K562 (cell line): ENCODE results near the gene KRTAP4-12. TPM values are rescaled to one million over a fixed set of nuclear protein-coding genes. Genes with fewer than 3 reads are reported as not detected.

Experiments
- ATAC-seq: fragments of 200-7000 bp; cut with Tn5 transposase; 3 replicates; pipeline ENCODE4 v1.9.1; 2020; ENCODE audit warnings: moderate library complexity
- BruUV-seq: library from RNA; stranded (reverse); fragments of 400-500 nt; replicated peaks from 2 replicates; lab custom pipeline; 2021; lab: Mats Ljungman, UMichigan
- CTCF ChIA-PET: fragments of 300-600 bp; formaldehyde crosslinking; extraction: SDS; loops from one replicate; lab custom pipeline; 2021; ENCODE audit warnings: low intra/inter-chr PET ratio; lab: Yijun Ruan, JAX
- POLR2A ChIA-PET: fragments of 300-600, 350-650 bp; sonication (Branson Sonifier 250); formaldehyde crosslinking; extraction: SDS; loops from one replicate; lab custom pipeline; 2021; ENCODE audit warnings: antibody characterized with exemption, inconsistent platforms; lab: Yijun Ruan, JAX
- DNase-seq, 4 experiments: peaks; one replicate each; pipeline versions ENCODE4 v3.0.0 to v3.0.0-alpha.2; 2011 to 2018; ENCODE audit warnings: low spot score in 3 of 4, mixed read lengths in 3 of 4; ENCODE audit errors: extremely low read depth in 1 of 4
- FAIRE-seq: peaks from 2 replicates; lab custom pipeline; 2011; peaks lifted over from hg19 to GRCh38; lab: Jason Lieb, UNC
- H2AFZ ChIP-seq: 2 replicates; pipeline ENCODE4 v1.6.0; 2011; ENCODE audit warnings: low read depth, low read length, control low read depth, inconsistent platforms
- H3K27ac ChIP-seq: fragments of 200-600 bp; 3 replicates; pipeline ENCODE4 v1.8.0; 2011; ENCODE audit warnings: low read depth, mild to moderate bottlenecking, control low read depth, inconsistent platforms, low read length, moderate library complexity, mixed read lengths; ENCODE audit errors: extremely low read depth
- H3K27me3 ChIP-seq, 2 experiments: fragments of 300-600 bp in 1 of 2; 2 replicates in 1 of 2; 3 replicates in 1 of 2; pipeline versions ENCODE4 v1.6.0 to v1.8.0; 2011; ENCODE audit warnings: inconsistent platforms in 2 of 2, low read length in 2 of 2, mild to moderate bottlenecking in 1 of 2, mixed read lengths in 1 of 2, moderate library complexity in 1 of 2; ENCODE audit not compliant: control insufficient read depth in 2 of 2, insufficient read depth in 2 of 2
- H3K36me3 ChIP-seq: fragments of 300-600 bp; 3 replicates; pipeline ENCODE4 v1.8.0; 2011; ENCODE audit warnings: mild to moderate bottlenecking, low read length, inconsistent platforms; ENCODE audit not compliant: control insufficient read depth, insufficient read depth
- H3K4me1 ChIP-seq, 2 experiments: fragments of 200-600 bp in 1 of 2; replicated peaks in 1 of 2; 2 replicates in 1 of 2; 3 replicates in 1 of 2; pipeline versions ENCODE4 v1.5.1 to v1.8.0; 2011; ENCODE audit warnings: inconsistent platforms in 2 of 2, low read length in 2 of 2, mild to moderate bottlenecking in 1 of 2, mixed read lengths in 1 of 2, moderate library complexity in 1 of 2; ENCODE audit not compliant: control insufficient read depth in 2 of 2, insufficient read depth in 2 of 2
- H3K4me2 ChIP-seq: 2 replicates; pipeline ENCODE4 v1.6.1; 2011; ENCODE audit warnings: low read length, control low read depth, inconsistent platforms, mixed read lengths; ENCODE audit not compliant: insufficient read depth
- H3K4me3 ChIP-seq: fragments of 200-600 bp; sonication (generic), shearing (Covaris generic); 2 replicates; pipeline ENCODE4 v1.5.1; 2016; ENCODE audit warnings: control low read depth, inconsistent platforms
- H3K79me2 ChIP-seq: fragments of 200-600 bp; 3 replicates; pipeline ENCODE4 v1.8.0; 2011; ENCODE audit warnings: low read length, inconsistent platforms; ENCODE audit not compliant: control insufficient read depth, insufficient read depth
- H3K9ac ChIP-seq, 2 experiments: 2 replicates each; pipeline versions ENCODE4 v1.6.0 to v1.6.1; 2011; ENCODE audit warnings: low read depth in 2 of 2, low read length in 2 of 2, control low read depth in 1 of 2, inconsistent platforms in 1 of 2, mild to moderate bottlenecking in 1 of 2, mixed read lengths in 1 of 2; ENCODE audit not compliant: insufficient read depth in 1 of 2
- H3K9me1 ChIP-seq: one replicate; pipeline ENCODE4 v1.6.0; 2011; ENCODE audit warnings: inconsistent platforms, mild to moderate bottlenecking, low read length, moderate library complexity; ENCODE audit not compliant: control insufficient read depth, insufficient read depth
- H3K9me3 ChIP-seq: replicated peaks from 2 replicates; pipeline ENCODE4 v1.5.1; 2011; ENCODE audit warnings: low read depth, low read length, inconsistent platforms; ENCODE audit not compliant: control insufficient read depth, insufficient read depth
- H4K20me1 ChIP-seq: replicated peaks from 2 replicates; pipeline ENCODE4 v1.6.1; 2011; ENCODE audit warnings: low read length, inconsistent platforms, mixed read lengths; ENCODE audit not compliant: control insufficient read depth, insufficient read depth
- CXXC5 ChIP-seq: fragments of 250-450 bp; sonication (Bioruptor Pico); IDR thresholded peaks from 2 replicates; pipeline ENCODE4 v1.8.0; 2022; ENCODE audit warnings: inconsistent platforms, mild to moderate bottlenecking, moderate library complexity
- ETS1 ChIP-seq: conservative IDR thresholded peaks from 2 replicates; pipeline ENCODE4 v1.6.1; 2011; ENCODE audit warnings: low read depth, mild to moderate bottlenecking, low read length; ENCODE audit not compliant: control insufficient read depth
- HNRNPLL ChIP-seq: fragments of 200-400 bp; formaldehyde crosslinking; IDR thresholded peaks from 2 replicates; pipeline ENCODE4 v1.6.1; 2017; ENCODE audit warnings: low read length, low read depth, mild to moderate bottlenecking; ENCODE audit not compliant: poor library complexity, severe bottlenecking
- NCOA6 ChIP-seq: fragments of 450-650 bp; IDR thresholded peaks from 2 replicates; pipeline ENCODE4 v1.6.1; 2017; ENCODE audit warnings: mild to moderate bottlenecking
- NEUROD1 ChIP-seq: fragments of 150-350 bp; IDR thresholded peaks from 2 replicates; pipeline ENCODE4 v1.6.1; 2014; ENCODE audit warnings: borderline replicate concordance, low read length, low read depth; ENCODE audit not compliant: partially characterized antibody
- NR3C1 ChIP-seq: sonication (generic); formaldehyde crosslinking; IDR thresholded peaks from 2 replicates; pipeline ENCODE4 v1.8.1; 2022; ENCODE audit warnings: missing genetic modification reagents
- PATZ1 ChIP-seq: fragments of 250-450 bp; sonication (Bioruptor Pico); IDR thresholded peaks from 2 replicates; pipeline ENCODE4 v1.5.0; 2020; ENCODE audit warnings: mild to moderate bottlenecking, borderline replicate concordance
- PTRF ChIP-seq: fragments of 450-650 bp; IDR thresholded peaks from 2 replicates; pipeline ENCODE4 v1.6.1; 2016; ENCODE audit warnings: mild to moderate bottlenecking, missing genetic modification characterization, missing compliant biosample characterization
- RBBP5 ChIP-seq: fragments of 200-600 bp; sonication (generic); IDR thresholded peaks from 2 replicates; pipeline ENCODE4 v1.6.1; 2012; ENCODE audit warnings: borderline replicate concordance, mild to moderate bottlenecking, low read length, control low read depth, inconsistent platforms; ENCODE audit not compliant: insufficient read depth, poor library complexity, severe bottlenecking
- RBM25 ChIP-seq: fragments of 200-400 bp; formaldehyde crosslinking; IDR thresholded peaks from 2 replicates; pipeline ENCODE4 v1.6.1; 2018; ENCODE audit warnings: low read length, low read depth, moderate library complexity; ENCODE audit not compliant: severe bottlenecking
- SLC30A9 ChIP-seq: fragments of 250-450 bp; sonication (Bioruptor Pico); IDR thresholded peaks from 2 replicates; pipeline ENCODE4 v1.8.0; 2022; ENCODE audit warnings: mild to moderate bottlenecking, moderate library complexity
- ZC3H4 ChIP-seq: sonication (generic); formaldehyde crosslinking; IDR thresholded peaks from 2 replicates; pipeline ENCODE4 v1.9.0; 2021; ENCODE audit warnings: missing genetic modification reagents, borderline replicate concordance
- ZNF133 ChIP-seq: fragments of 250-450 bp; sonication (Bioruptor Pico); IDR thresholded peaks from 2 replicates; pipeline ENCODE4 v1.4.0; 2020; ENCODE audit warnings: mild to moderate bottlenecking
- WGBS: fragments of 100-300 bp; shearing (Covaris generic); methylation state at CpG from one replicate; pipeline ENCODE4 v1.1.6; 2016; ENCODE audit warnings: low coverage, mixed read lengths; ENCODE audit not compliant: insufficient coverage; ENCODE audit errors: missing lambda C conversion rate; 5-methylcytosine and 5-hydroxymethylcytosine counted together
- in situ Hi-C: fragments of 300-500 bp; cut with MboI; formaldehyde crosslinking; loops from 4 replicates; pipeline ENCODE4 v1.15.0; 2018; ENCODE audit warnings: inconsistent platforms, mixed read lengths
- intact Hi-C: fragments of 100-400 bp; cut with micrococcal nuclease; formaldehyde crosslinking; loops from 2 replicates; pipeline ENCODE4 v1.14.2; 2022
- polyA plus RNA-seq, 8 experiments: library from polyadenylated mRNA; depleted of rRNA in 4 of 8; stranded (reverse) in 5 of 8; unstranded in 3 of 8; fragments of >200 nt; fragmentation: Nextera tagmentation in 2 of 8; fragmentation: Illumina TruSeq in 1 of 8; extraction: Ambion mirVana in 2 of 8; extraction: Trizol in 1 of 8; gene quantifications; 2 replicates each; pipeline versions ENCODE4 v1.2.1 to v1.2.3, GENCODE V29; 2011 to 2014; ENCODE audit warnings: inconsistent platforms in 1 of 8, missing spikeins in 1 of 8
- total RNA-seq, 7 experiments: library from RNA; depleted of rRNA in 6 of 7; stranded (reverse); fragments of >200 nt in 6 of 7; fragmentation: Illumina TruSeq in 2 of 7; extraction: Trizol in 2 of 7; gene quantifications; 2 replicates each; pipeline versions ENCODE4 v1.2.1 to v1.2.3, GENCODE V29; 2011 to 2021; ENCODE audit warnings: low replicate concordance in 1 of 7

The KRTAP4-12 gene
- total and polyA plus RNA-seq, 9 of the 15 experiments (the other 6 are each of a cell fraction or from before 2014, with no cell fraction given), result not detected

GRCh38 chr17:41163828-41164227, 39.8 kb upstream of the KRTAP4-12 start:
- FAIRE-seq, result no peak

More at GRCh38 chr17:41163828-41164227, 39.8 kb upstream of the KRTAP4-12 start:
- intact Hi-C loops (no loop called here), in situ Hi-C loops (no loop called here)
- no peak overlapping the region for H3K4me2 ChIP-seq
- peaks cover 0 to 3% of the 10 kb centered on the region in 2 experiments; a peak in 1 of 5 replicates for H3K4me1 ChIP-seq
- ChIA-PET CTCF (interaction anchor here (0.7 kb wide), 1 partner anchor 174 kb away, joined by 4 read pairs; no protein-coding TSS in a partner anchor), POLR2A (no interaction called here)
- ATAC-seq, result no peak
- BruUV-seq, result no TSS peak
- no peak overlapping the region for H2AFZ ChIP-seq
- no peak overlapping the region for H3K9ac ChIP-seq
- H3K27ac ChIP-seq, result no peak overlapping the region
- TF ChIP-seq ZNF133 (no peak), HNRNPLL (no peak), NEUROD1 (no peak), CXXC5 (no peak), ZC3H4 (CRISPR knock-in tag) (no peak), PATZ1 (CRISPR knock-in tag) (no peak), ETS1 (no peak), SLC30A9 (CRISPR knock-in tag) (no peak), NR3C1 (CRISPR knock-in tag) (no peak), PTRF (tag) (no peak), RBM25 (no peak), RBBP5 (no peak), NCOA6 (no peak)
- no peaks in the 10 kb centered on the region for H3K9me1 ChIP-seq
- WGBS, result 2% methylated on average over 7 of the region's 7 CpGs
- H3K27me3 ChIP-seq, result peaks cover 0 to 6% of the 10 kb centered on the region in 2 experiments; a peak in 1 of 5 replicates
- no peaks in the 10 kb centered on the region for H3K36me3 ChIP-seq
- no peak overlapping the region for H3K4me3 ChIP-seq
- no peaks in the 10 kb centered on the region for H3K79me2 ChIP-seq
- DNase-seq, result no peak
- H4K20me1 ChIP-seq, result no peaks in the 10 kb centered on the region
- H3K9me3 ChIP-seq, result no peaks in the 10 kb centered on the region
